Erythroblast (primary cell): ENCODE results near the gene LHFPL6.
"Not testable (repeated sequence)": the region's sequence is repeated elsewhere in the genome, so short reads cannot be mapped to it uniquely, and the experiment has no call there.

ENCODE experiments used
- DNase-seq, 2 experiments: peaks; one replicate each; lab custom pipeline; 2025; lab: John Stamatoyannopoulos, UW
- GATA1 ChIP-seq: IDR thresholded peaks from 2 replicates; pipeline ENCODE4 v1.6.1; 2011; ENCODE audit warnings: low read depth, mild to moderate bottlenecking, control low read depth, low read length, moderate library complexity
- POLR2A ChIP-seq: IDR thresholded peaks from 2 replicates; pipeline ENCODE4 v1.6.1; 2011; ENCODE audit warnings: mild to moderate bottlenecking, low read length

Gene LHFPL6

GRCh38 chr13:39370554-39370953 is 232.4 kb downstream of the LHFPL6 start:
- TF ChIP-seq GATA1, result no peak
- TF ChIP-seq POLR2A, result no peak

GRCh38 chr13:39370048-39370447 is 232.9 kb downstream of the LHFPL6 start:
- no peak for TF ChIP-seq GATA1
- TF ChIP-seq POLR2A, result no peak
- no peak for DNase-seq

More at GRCh38 chr13:39370554-39370953, 232.4 kb downstream of the LHFPL6 start:
- DNase-seq, result no peak

GRCh38 chr13:39369161-39369890 is 233.7 kb downstream of the LHFPL6 start:
- TF ChIP-seq POLR2A (no peak), GATA1 (no peak)
- no peak for DNase-seq

- no peak for TF ChIP-seq GATA1
- TF ChIP-seq POLR2A, result no peak
- DNase-seq, result no peak
Measured at GRCh38 chr13:39365879-39366278, 237.1 kb downstream of the LHFPL6 start.

GRCh38 chr13:39364947-39365468 is 238.0 kb downstream of the LHFPL6 start:
- peak in 1 of 2 experiments; percentile 13 for DNase-seq
- TF ChIP-seq POLR2A (no peak), GATA1 (no peak)

- no peak for DNase-seq
- no peak for TF ChIP-seq GATA1
- TF ChIP-seq POLR2A, result no peak
Measured at GRCh38 chr13:39363382-39363772, 239.6 kb downstream of the LHFPL6 start.

- DNase-seq, result no peak
- TF ChIP-seq POLR2A (no peak), GATA1 (no peak)
Measured at GRCh38 chr13:39362652-39363381, 240.2 kb downstream of the LHFPL6 start.

GRCh38 chr13:39353988-39354387 is 249.0 kb downstream of the LHFPL6 start:
- TF ChIP-seq GATA1 (no peak), POLR2A (no peak)
- no peak for DNase-seq

- TF ChIP-seq POLR2A (no peak), GATA1 (no peak)
- DNase-seq, result no peak
Measured at GRCh38 chr13:39350461-39350881, 252.5 kb downstream of the LHFPL6 start.

- TF ChIP-seq GATA1 (no peak), POLR2A (no peak)
Measured at GRCh38 chr13:39349391-39349960, 253.5 kb downstream of the LHFPL6 start.

GRCh38 chr13:39347926-39348901 is 254.8 kb downstream of the LHFPL6 start:
- TF ChIP-seq POLR2A (peak; percentile 18), GATA1 (no peak)
- peak; percentile 45 to 78 for DNase-seq

More at GRCh38 chr13:39349391-39349960, 253.5 kb downstream of the LHFPL6 start:
- DNase-seq, result no peak

GRCh38 chr13:39345982-39346381 is 257.0 kb downstream of the LHFPL6 start:
- TF ChIP-seq POLR2A (no peak), GATA1 (no peak)
- peak; percentile 8 to 39 for DNase-seq

- DNase-seq, result no peak
- no peak for TF ChIP-seq GATA1
- TF ChIP-seq POLR2A, result no peak
Measured at GRCh38 chr13:39341251-39341650, 261.7 kb downstream of the LHFPL6 start.

GRCh38 chr13:39338114-39338513 is 264.9 kb downstream of the LHFPL6 start:
- DNase-seq, result not testable (repeated sequence)
